Measurements from ENCODE around the gene MMAA. TPM values are rescaled to one million over a fixed set of nuclear protein-coding genes. Genes with fewer than 3 reads are reported as not detected.
"Not testable (repeated sequence)": the region's sequence is repeated elsewhere in the genome, so short reads cannot be mapped to it uniquely, and the experiment has no call there.

Gene MMAA
- polyA plus RNA-seq (5.0 and 7.9 TPM in 2 replicates), polyA minus RNA-seq (14.1 and 16.6 TPM in 2 replicates)

DNA sequence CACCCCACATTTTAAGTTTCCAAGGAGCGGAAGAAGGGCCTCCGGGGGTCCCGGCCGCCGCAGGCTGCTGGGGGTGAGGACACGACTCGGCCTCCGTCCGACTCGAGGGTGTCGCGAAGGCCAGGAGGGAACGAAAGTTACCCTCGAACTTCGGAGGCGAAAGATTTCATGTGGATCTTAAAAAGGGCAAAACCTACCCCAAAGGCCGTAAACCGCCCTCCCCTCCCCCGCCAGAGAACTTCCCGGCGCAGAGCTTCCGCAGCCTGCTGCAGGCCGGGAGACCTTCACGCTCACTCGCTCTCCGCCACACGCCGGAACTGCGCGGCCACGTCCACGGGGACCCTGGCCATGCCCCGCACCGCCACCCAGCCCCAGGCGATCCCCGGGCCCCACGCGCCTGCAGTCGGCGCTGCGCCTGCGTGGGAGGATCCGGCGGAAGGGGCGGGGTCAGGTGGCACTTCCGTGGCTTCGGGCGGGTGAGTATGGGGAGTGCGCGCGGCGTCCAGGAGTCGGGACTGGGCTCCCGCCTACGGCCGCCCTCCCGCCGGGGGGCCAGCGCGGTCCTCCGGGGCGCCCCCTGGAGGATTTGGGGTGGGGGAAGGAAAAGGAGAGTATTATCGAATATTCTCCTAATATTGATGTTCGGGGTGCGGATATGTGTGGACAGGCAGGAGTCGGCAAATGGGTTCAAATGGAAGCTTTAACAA is at the start of gene MMAA:
Gene MMAA, plus strand, starts transcription at position 454 of the 707 bp plus-strand sequence. CDS start 19,755 bp downstream, outside the sequence.
- Histone ChIP-seq H3K9ac (ENCODE audit: low read length) (peak within 1 kb of the TSS; percentile 80), H3K4me3 (ENCODE audit: low read length) (peak within 1 kb of the TSS; percentile 91), H2AFZ (ENCODE audit: low read depth, low read length) (peak within 1 kb of the TSS; percentile 98), H3K4me2 (ENCODE audit: low read length) (peak within 1 kb of the TSS; percentile 90), H3F3A (ENCODE audit: insufficient read depth, low read length, poor library complexity, severe bottlenecking) (no peaks in the 10 kb centered on the region), H3K27me3 (ENCODE audit: insufficient read depth, low read depth, low read length) (no peaks in the 10 kb centered on the region), H3K27ac (ENCODE audit: low read length) (peak within 1 kb of the TSS; percentile 69), H3K79me2 (replicated peaks; ENCODE audit: insufficient read depth, low read length) (peaks cover 4% of the 10 kb centered on the region), H3K9me3 (ENCODE audit: low read length) (no peaks in the 10 kb centered on the region), H3K9me2 (ENCODE audit: insufficient read depth, low read length) (no peaks in the 10 kb centered on the region), H4K20me1 (ENCODE audit: insufficient read depth) (no peaks in the 10 kb centered on the region), H3K36me3 (ENCODE audit: insufficient read depth, low read length) (no peaks in the 10 kb centered on the region)
- TF ChIP-seq, protein P1, sequence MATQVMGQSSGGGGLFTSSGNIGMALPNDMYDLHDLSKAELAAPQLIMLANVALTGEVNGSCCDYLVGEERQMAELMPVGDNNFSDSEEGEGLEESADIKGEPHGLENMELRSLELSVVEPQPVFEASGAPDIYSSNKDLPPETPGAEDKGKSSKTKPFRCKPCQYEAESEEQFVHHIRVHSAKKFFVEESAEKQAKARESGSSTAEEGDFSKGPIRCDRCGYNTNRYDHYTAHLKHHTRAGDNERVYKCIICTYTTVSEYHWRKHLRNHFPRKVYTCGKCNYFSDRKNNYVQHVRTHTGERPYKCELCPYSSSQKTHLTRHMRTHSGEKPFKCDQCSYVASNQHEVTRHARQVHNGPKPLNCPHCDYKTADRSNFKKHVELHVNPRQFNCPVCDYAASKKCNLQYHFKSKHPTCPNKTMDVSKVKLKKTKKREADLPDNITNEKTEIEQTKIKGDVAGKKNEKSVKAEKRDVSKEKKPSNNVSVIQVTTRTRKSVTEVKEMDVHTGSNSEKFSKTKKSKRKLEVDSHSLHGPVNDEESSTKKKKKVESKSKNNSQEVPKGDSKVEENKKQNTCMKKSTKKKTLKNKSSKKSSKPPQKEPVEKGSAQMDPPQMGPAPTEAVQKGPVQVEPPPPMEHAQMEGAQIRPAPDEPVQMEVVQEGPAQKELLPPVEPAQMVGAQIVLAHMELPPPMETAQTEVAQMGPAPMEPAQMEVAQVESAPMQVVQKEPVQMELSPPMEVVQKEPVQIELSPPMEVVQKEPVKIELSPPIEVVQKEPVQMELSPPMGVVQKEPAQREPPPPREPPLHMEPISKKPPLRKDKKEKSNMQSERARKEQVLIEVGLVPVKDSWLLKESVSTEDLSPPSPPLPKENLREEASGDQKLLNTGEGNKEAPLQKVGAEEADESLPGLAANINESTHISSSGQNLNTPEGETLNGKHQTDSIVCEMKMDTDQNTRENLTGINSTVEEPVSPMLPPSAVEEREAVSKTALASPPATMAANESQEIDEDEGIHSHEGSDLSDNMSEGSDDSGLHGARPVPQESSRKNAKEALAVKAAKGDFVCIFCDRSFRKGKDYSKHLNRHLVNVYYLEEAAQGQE (IDR thresholded peaks at IDR 0.05; ENCODE audit: borderline replicate concordance) = peak; percentile 48
- TF ChIP-seq EZH2 (IDR thresholded peaks at IDR 0.05; ENCODE audit: borderline replicate concordance, insufficient read depth, low read length, poor library complexity, severe bottlenecking) = no peak
- TF ChIP-seq MXI1 (conservative IDR thresholded peaks at IDR 0.05; ENCODE audit: poor library complexity, severe bottlenecking) = peak; percentile 93
- TF ChIP-seq POLR2AphosphoS5 (IDR thresholded peaks at IDR 0.05) = peak; percentile 86
- TF ChIP-seq, protein P2, sequence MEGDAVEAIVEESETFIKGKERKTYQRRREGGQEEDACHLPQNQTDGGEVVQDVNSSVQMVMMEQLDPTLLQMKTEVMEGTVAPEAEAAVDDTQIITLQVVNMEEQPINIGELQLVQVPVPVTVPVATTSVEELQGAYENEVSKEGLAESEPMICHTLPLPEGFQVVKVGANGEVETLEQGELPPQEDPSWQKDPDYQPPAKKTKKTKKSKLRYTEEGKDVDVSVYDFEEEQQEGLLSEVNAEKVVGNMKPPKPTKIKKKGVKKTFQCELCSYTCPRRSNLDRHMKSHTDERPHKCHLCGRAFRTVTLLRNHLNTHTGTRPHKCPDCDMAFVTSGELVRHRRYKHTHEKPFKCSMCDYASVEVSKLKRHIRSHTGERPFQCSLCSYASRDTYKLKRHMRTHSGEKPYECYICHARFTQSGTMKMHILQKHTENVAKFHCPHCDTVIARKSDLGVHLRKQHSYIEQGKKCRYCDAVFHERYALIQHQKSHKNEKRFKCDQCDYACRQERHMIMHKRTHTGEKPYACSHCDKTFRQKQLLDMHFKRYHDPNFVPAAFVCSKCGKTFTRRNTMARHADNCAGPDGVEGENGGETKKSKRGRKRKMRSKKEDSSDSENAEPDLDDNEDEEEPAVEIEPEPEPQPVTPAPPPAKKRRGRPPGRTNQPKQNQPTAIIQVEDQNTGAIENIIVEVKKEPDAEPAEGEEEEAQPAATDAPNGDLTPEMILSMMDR (IDR thresholded peaks at IDR 0.05; ENCODE audit: poor library complexity, severe bottlenecking) = peak; percentile 68
- peak; percentile 64 for TF ChIP-seq SMC3 (conservative IDR thresholded peaks at IDR 0.05; ENCODE audit: poor library complexity)
- peak; percentile 57 for TF ChIP-seq RAD21 (conservative IDR thresholded peaks at IDR 0.05)
- TF ChIP-seq TAF1 (IDR thresholded peaks at IDR 0.05; ENCODE audit: low read depth) = peak; percentile 63
- TF ChIP-seq EP300 (conservative IDR thresholded peaks at IDR 0.05; ENCODE audit: poor library complexity, severe bottlenecking) = no peak

DNA sequence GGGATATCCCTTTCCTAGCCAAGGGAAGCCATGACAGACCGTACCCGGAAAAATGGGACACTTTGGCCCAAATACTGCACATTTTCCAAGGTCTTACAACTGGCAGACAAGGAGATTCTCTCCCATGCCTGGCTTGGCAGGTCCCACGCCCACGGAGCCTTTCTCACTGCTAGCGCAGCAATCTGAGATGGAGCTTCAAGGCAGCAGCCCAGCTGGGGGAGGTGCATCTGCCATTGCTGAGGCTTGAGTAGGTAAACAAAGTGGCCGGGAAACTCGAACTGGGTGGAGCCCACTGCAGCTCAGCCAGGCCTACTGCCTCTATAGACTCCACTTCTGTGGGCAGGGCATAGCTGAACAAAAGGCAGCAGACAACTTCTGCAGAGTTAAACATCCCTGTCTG is 44.6 kb upstream of the MMAA start:
- not testable (repeated sequence) for H3K4me2 ChIP-seq (ENCODE audit: low read length); H3K27ac ChIP-seq (ENCODE audit: low read length); H3K9me2 ChIP-seq (ENCODE audit: insufficient read depth, low read length); H3K36me3 ChIP-seq (ENCODE audit: insufficient read depth, low read length); H3F3A ChIP-seq (ENCODE audit: insufficient read depth, low read length, poor library complexity, severe bottlenecking); H2AFZ ChIP-seq (ENCODE audit: low read depth, low read length); H3K9ac ChIP-seq (ENCODE audit: low read length); H3K79me2 ChIP-seq (replicated peaks; ENCODE audit: insufficient read depth, low read length); H3K27me3 ChIP-seq (ENCODE audit: insufficient read depth, low read depth, low read length); H3K4me3 ChIP-seq (ENCODE audit: low read length); H3K9me3 ChIP-seq (ENCODE audit: low read length); H4K20me1 ChIP-seq (ENCODE audit: insufficient read depth)

All from neural cell (in vitro differentiated cells).